GM10248 (cell line): ENCODE results near the gene STK40.

Experiments used
- CTCF ChIA-PET: fragments of 300-600 bp; sonication (Branson Sonifier 250); formaldehyde crosslinking; extraction: SDS; loops from one replicate; lab custom pipeline; 2021; ENCODE audit warnings: antibody characterized with exemption; lab: Yijun Ruan, JAX
- POLR2A ChIA-PET: fragments of 350-650 bp; sonication (Branson Sonifier 250); formaldehyde crosslinking; extraction: SDS; loops from one replicate; lab custom pipeline; 2020; ENCODE audit warnings: antibody characterized with exemption; lab: Yijun Ruan, JAX
- DNase-seq: peaks from one replicate; pipeline ENCODE4 v3.0.0; 2012; ENCODE audit errors: extremely low spot score
- CTCF ChIP-seq: IDR thresholded peaks from 2 replicates; pipeline ENCODE4 v1.5.1; 2012; ENCODE audit warnings: mild to moderate bottlenecking, low read depth; ENCODE audit errors: extremely low read depth, missing control alignments, control extremely low read depth

The STK40 gene

GRCh38 chr1:36354486-36354885 lies 31.2 kb downstream of the STK40 start:
- no peak for TF ChIP-seq CTCF
- CTCF ChIA-PET, result interaction anchor here (7.0 to 7.5 kb wide), 2 partner anchors 13 to 14 kb away, joined by 45 to 63 read pairs; no protein-coding TSS in a partner anchor
- POLR2A ChIA-PET, result no interaction called here
- DNase-seq, result no peak

- no peak for DNase-seq
- CTCF ChIA-PET, result interaction anchor here (7.0 to 7.5 kb wide), 2 partner anchors 12 to 16 kb away, joined by 45 to 63 read pairs; no protein-coding TSS in a partner anchor
- TF ChIP-seq CTCF, result no peak
- POLR2A ChIA-PET, result no interaction called here
Measured at GRCh38 chr1:36352910-36353878, 32.5 kb downstream of the STK40 start.

- CTCF ChIA-PET, result interaction anchor here (1.0 to 7.5 kb wide), 3 partner anchors 8 to 17 kb away, joined by 4 to 63 read pairs (median 45); no protein-coding TSS in a partner anchor
- POLR2A ChIA-PET, result no interaction called here
- no peak for DNase-seq
- TF ChIP-seq CTCF, result no peak
Measured at GRCh38 chr1:36352125-36352909, 33.4 kb downstream of the STK40 start.

GRCh38 chr1:36351227-36351977 lies 34.3 kb downstream of the STK40 start:
- DNase-seq, result no peak
- CTCF ChIA-PET, result interaction anchor here (1.0 to 7.5 kb wide), 4 partner anchors 9 to 18 kb away, joined by 4 to 63 read pairs (median 28); no protein-coding TSS in a partner anchor
- no peak for TF ChIP-seq CTCF
- POLR2A ChIA-PET, result no interaction called here

- DNase-seq, result no peak
- no peak for TF ChIP-seq CTCF
Measured at GRCh38 chr1:36350659-36351226, 35.0 kb downstream of the STK40 start.

More at GRCh38 chr1:36350659-36351226, 35.0 kb downstream of the STK40 start:
- CTCF ChIA-PET, result interaction anchor here (0.9 to 7.5 kb wide), 5 partner anchors 9 to 69 kb away, joined by 3 to 63 read pairs (median 12); no protein-coding TSS in a partner anchor
- POLR2A ChIA-PET, result no interaction called here
